ENCODE measurements around the gene DEPDC1B. TPM values are rescaled to one million over a fixed set of nuclear protein-coding genes. Genes with fewer than 3 reads are reported as not detected.

The DEPDC1B gene
- total and polyA plus RNA-seq, 4 donors = 0.17 to 26.3 (median 0.52) TPM

- Histone ChIP-seq H3K9ac (ENCODE audit: low read depth in 1 of 2, low read length in 2 of 2) (no peak overlapping the region), H3K27ac (ENCODE audit: low read depth in 1 of 2, low read length in 2 of 2) (no peak overlapping the region), H3K9me3 (ENCODE audit: control insufficient read depth in 4 of 4, low read length in 3 of 4) (no peaks in the 10 kb centered on the region), H3K4me3 (ENCODE audit: low read depth in 1 of 3, low read length in 3 of 3) (no peak overlapping the region), H3K4me1 (ENCODE audit: control insufficient read depth in 4 of 4, insufficient read depth in 4 of 4, low read length in 3 of 4) (no peaks in the 10 kb centered on the region), H3K36me3 (ENCODE audit: control insufficient read depth in 4 of 4, insufficient read depth in 3 of 4, low read depth in 1 of 4, low read length in 3 of 4) (no peaks in the 10 kb centered on the region), H3K27me3 (ENCODE audit: control insufficient read depth in 4 of 4, insufficient read depth in 4 of 4, low read length in 3 of 4) (no peaks in the 10 kb centered on the region)
- DNase-seq (ENCODE audit: low spot score) = no peak
- TF ChIP-seq ZBTB33 (IDR thresholded peaks at IDR 0.05) (no peak), REST (IDR thresholded peaks at IDR 0.05) (no peak), EGR1 (IDR thresholded peaks at IDR 0.05; ENCODE audit: low read depth in 2 of 2) (no peak), CTCF (IDR thresholded peaks at IDR 0.05; ENCODE audit: low read depth, low read length, missing input control) (no peak), SP1 (IDR thresholded peaks at IDR 0.05) (no peak), NR2F2 (IDR thresholded peaks at IDR 0.05) (no peak), JUND (IDR thresholded peaks at IDR 0.05) (no peak), RXRA (IDR thresholded peaks at IDR 0.05) (no peak), FOXA2 (IDR thresholded peaks at IDR 0.05) (no peak), FOXA1 (IDR thresholded peaks at IDR 0.05) (no peak), HNF4A (conservative IDR thresholded peaks at IDR 0.05) (no peak)
- WGBS = 92% methylated on average over 40 of the region's 40 CpGs
Observed at GRCh38 chr5:60743511-60744314, 43.7 kb upstream of the DEPDC1B start.

- Histone ChIP-seq H3K27ac (ENCODE audit: low read depth in 1 of 2, low read length in 2 of 2) (no peak overlapping the region), H3K9ac (ENCODE audit: low read depth in 1 of 2, low read length in 2 of 2) (no peak overlapping the region), H3K4me1 (ENCODE audit: control insufficient read depth in 4 of 4, insufficient read depth in 4 of 4, low read length in 3 of 4) (no peaks in the 10 kb centered on the region), H3K9me3 (ENCODE audit: control insufficient read depth in 4 of 4, low read length in 3 of 4) (no peaks in the 10 kb centered on the region), H3K4me3 (ENCODE audit: low read depth in 1 of 3, low read length in 3 of 3) (no peak overlapping the region), H3K27me3 (ENCODE audit: control insufficient read depth in 4 of 4, insufficient read depth in 4 of 4, low read length in 3 of 4) (no peaks in the 10 kb centered on the region), H3K36me3 (ENCODE audit: control insufficient read depth in 4 of 4, insufficient read depth in 3 of 4, low read depth in 1 of 4, low read length in 3 of 4) (no peaks in the 10 kb centered on the region)
- WGBS = 95% methylated on average over 2 of the region's 2 CpGs
- TF ChIP-seq FOXA2 (IDR thresholded peaks at IDR 0.05) = no peak
- no peak for TF ChIP-seq RXRA (IDR thresholded peaks at IDR 0.05)
- no peak for TF ChIP-seq GABPA (IDR thresholded peaks at IDR 0.05 in 1 of 2, conservative IDR thresholded peaks at IDR 0.05 in 1 of 2)
- TF ChIP-seq ZBTB33 (IDR thresholded peaks at IDR 0.05) = no peak
- TF ChIP-seq CTCF (IDR thresholded peaks at IDR 0.05; ENCODE audit: low read depth, low read length, missing input control) = no peak
- TF ChIP-seq JUND (IDR thresholded peaks at IDR 0.05) = no peak
- no peak for TF ChIP-seq SP1 (IDR thresholded peaks at IDR 0.05)
- TF ChIP-seq NR2F2 (IDR thresholded peaks at IDR 0.05) = no peak
- no peak for TF ChIP-seq TAF1 (conservative IDR thresholded peaks at IDR 0.05)
- TF ChIP-seq HNF4G (IDR thresholded peaks at IDR 0.05) = no peak
- TF ChIP-seq MAX (IDR thresholded peaks at IDR 0.05) = no peak
- DNase-seq (ENCODE audit: low spot score) = no peak
Observed at GRCh38 chr5:60740322-60740721, 40.4 kb upstream of the DEPDC1B start.
